HEK293 (cell line): ENCODE results near the gene MPHOSPH9.

Experiments used
- ELK4 ChIP-seq: IDR thresholded peaks from 2 replicates; pipeline ENCODE4 v1.6.1; 2011; ENCODE audit warnings: mild to moderate bottlenecking, low read depth, low read length, borderline replicate concordance
- FEZF1 ChIP-seq: fragments of 450-650 bp; formaldehyde crosslinking; IDR thresholded peaks from 2 replicates; pipeline ENCODE4 v1.5.1; 2016; ENCODE audit warnings: missing biosample characterization, missing genetic modification characterization
- GLIS1 ChIP-seq: fragments of 450-650 bp; formaldehyde crosslinking; IDR thresholded peaks from 2 replicates; pipeline ENCODE4 v1.5.1; 2016; ENCODE audit warnings: missing biosample characterization, missing genetic modification characterization
- INSM2 ChIP-seq: fragments of 450-650 bp; formaldehyde crosslinking; IDR thresholded peaks from 2 replicates; pipeline ENCODE4 v1.5.1; 2016; ENCODE audit warnings: missing biosample characterization, missing genetic modification characterization
- MZF1 ChIP-seq: fragments of 450-650 bp; formaldehyde crosslinking; IDR thresholded peaks from 2 replicates; pipeline ENCODE4 v1.5.1; 2017; ENCODE audit warnings: missing biosample characterization, missing genetic modification characterization, borderline replicate concordance
- PATZ1 ChIP-seq: fragments of 450-650 bp; formaldehyde crosslinking; IDR thresholded peaks from 2 replicates; pipeline ENCODE4 v1.5.1; 2016; ENCODE audit warnings: missing biosample characterization, missing genetic modification characterization
- PRDM2 ChIP-seq: fragments of 450-650 bp; formaldehyde crosslinking; IDR thresholded peaks from 2 replicates; pipeline ENCODE4 v1.5.1; 2016; ENCODE audit warnings: missing biosample characterization, missing genetic modification characterization, borderline replicate concordance
- PRDM4 ChIP-seq: fragments of 450-650 bp; formaldehyde crosslinking; IDR thresholded peaks from 2 replicates; pipeline ENCODE4 v1.5.1; 2017; ENCODE audit warnings: missing biosample characterization, missing genetic modification characterization
- ZBTB17 ChIP-seq: fragments of 450-650 bp; formaldehyde crosslinking; IDR thresholded peaks from 2 replicates; pipeline ENCODE4 v1.5.1; 2016; ENCODE audit warnings: missing biosample characterization, missing genetic modification characterization
- ZBTB26 ChIP-seq: fragments of 450-650 bp; formaldehyde crosslinking; optimal IDR thresholded peaks from 2 replicates; pipeline ENCODE3; 2016; ENCODE audit warnings: missing biosample characterization, mild to moderate bottlenecking, missing genetic modification characterization
- ZFHX2 ChIP-seq: fragments of 450-650 bp; formaldehyde crosslinking; conservative IDR thresholded peaks from 2 replicates; pipeline ENCODE4 v1.5.1; 2016; ENCODE audit warnings: missing biosample characterization, missing genetic modification characterization
- ZNF157 ChIP-seq: fragments of 450-650 bp; formaldehyde crosslinking; IDR thresholded peaks from 2 replicates; pipeline ENCODE4 v1.5.1; 2016; ENCODE audit warnings: missing biosample characterization, missing genetic modification characterization
- ZNF19 ChIP-seq: fragments of 450-650 bp; formaldehyde crosslinking; IDR thresholded peaks from 2 replicates; pipeline ENCODE4; 2016; ENCODE audit warnings: missing biosample characterization, missing genetic modification characterization, low read depth
- ZNF2 ChIP-seq: fragments of 450-650 bp; formaldehyde crosslinking; IDR thresholded peaks from 2 replicates; pipeline ENCODE4 v1.5.1; 2016; ENCODE audit warnings: missing biosample characterization, missing genetic modification characterization
- ZNF211 ChIP-seq: fragments of 450-650 bp; formaldehyde crosslinking; IDR thresholded peaks from 2 replicates; pipeline ENCODE4 v1.5.1; 2016; ENCODE audit warnings: low read depth, missing biosample characterization, missing genetic modification characterization
- ZNF302 ChIP-seq: fragments of 450-650 bp; formaldehyde crosslinking; IDR thresholded peaks from 2 replicates; pipeline ENCODE4 v1.5.1; 2016; ENCODE audit warnings: missing biosample characterization, missing genetic modification characterization, low read depth
- ZNF311 ChIP-seq: fragments of 450-650 bp; formaldehyde crosslinking; IDR thresholded peaks from 2 replicates; pipeline ENCODE4 v1.5.1; 2017; ENCODE audit warnings: missing biosample characterization, missing genetic modification characterization, borderline replicate concordance
- ZNF335 ChIP-seq: fragments of 450-650 bp; formaldehyde crosslinking; conservative IDR thresholded peaks from 2 replicates; pipeline ENCODE4 v1.5.1; 2016; ENCODE audit warnings: missing biosample characterization, missing genetic modification characterization
- ZNF529 ChIP-seq: fragments of 450-650 bp; formaldehyde crosslinking; IDR thresholded peaks from 2 replicates; pipeline ENCODE4 v1.5.1; 2017; ENCODE audit warnings: missing genetic modification characterization, missing biosample characterization; ENCODE audit not compliant: insufficient replicate concordance
- ZNF660 ChIP-seq: fragments of 450-650 bp; IDR thresholded peaks from 2 replicates; pipeline ENCODE4 v1.5.1; 2018; ENCODE audit warnings: missing biosample characterization, mild to moderate bottlenecking, missing genetic modification characterization
- ZNF692 ChIP-seq: fragments of 450-650 bp; formaldehyde crosslinking; IDR thresholded peaks from 2 replicates; pipeline ENCODE4 v1.5.1; 2016; ENCODE audit warnings: missing biosample characterization, missing genetic modification characterization
- ZNF768 ChIP-seq: fragments of 450-650 bp; formaldehyde crosslinking; IDR thresholded peaks from 2 replicates; pipeline ENCODE4 v1.5.1; 2018; ENCODE audit warnings: missing biosample characterization, mild to moderate bottlenecking, missing genetic modification characterization
- ZNF777 ChIP-seq: fragments of 450-650 bp; formaldehyde crosslinking; IDR thresholded peaks from 2 replicates; pipeline ENCODE4 v1.5.1; 2017; ENCODE audit warnings: missing biosample characterization, missing genetic modification characterization, borderline replicate concordance

Gene MPHOSPH9

GRCh38 chr12:123150275-123150743 is 82.6 kb downstream of the MPHOSPH9 start (continued):
- TF ChIP-seq PRDM4 (tag by site-specific recombination) (0 out of 2 replicates have a peak, but pooled peaks have one; percentile 8), INSM2 (tag by site-specific recombination) (no peak), ZNF777 (tag by site-specific recombination) (peak; percentile 35; the same call in 1 of the 2 replicates), ZBTB26 (tag by site-specific recombination) (peak; percentile 43), ELK4 (no peak), ZNF211 (tag by site-specific recombination) (no peak), ZBTB17 (no peak; the same call in 1 of the 2 replicates), ZNF157 (no peak), FEZF1 (tag by site-specific recombination) (no peak), PRDM2 (tag by site-specific recombination) (no peak), ZNF2 (tag by site-specific recombination) (peak; percentile 59; the same call in 1 of the 2 replicates), ZNF529 (tag by site-specific recombination) (no peak), ZNF302 (tag by site-specific recombination) (no peak), ZNF768 (no peak), GLIS1 (no peak), ZNF692 (tag by site-specific recombination) (0 out of 2 replicates have a peak, but pooled peaks have one; percentile 39), ZNF660 (tag by site-specific recombination) (no peak), ZFHX2 (tag by site-specific recombination) (peak; percentile 26), ZNF335 (peak; percentile 78), ZNF19 (tag by site-specific recombination) (no peak), PATZ1 (peak; percentile 78), ZNF311 (no peak), MZF1 (tag by site-specific recombination) (no peak)
